Measurements from ENCODE around the gene GCLC. TPM values are rescaled to one million over a fixed set of nuclear protein-coding genes. Genes with fewer than 3 reads are reported as not detected.

Gene GCLC
- polyA plus RNA-seq, 4 donors: 19.4 to 25.5 (median 23.9) TPM

DNA sequence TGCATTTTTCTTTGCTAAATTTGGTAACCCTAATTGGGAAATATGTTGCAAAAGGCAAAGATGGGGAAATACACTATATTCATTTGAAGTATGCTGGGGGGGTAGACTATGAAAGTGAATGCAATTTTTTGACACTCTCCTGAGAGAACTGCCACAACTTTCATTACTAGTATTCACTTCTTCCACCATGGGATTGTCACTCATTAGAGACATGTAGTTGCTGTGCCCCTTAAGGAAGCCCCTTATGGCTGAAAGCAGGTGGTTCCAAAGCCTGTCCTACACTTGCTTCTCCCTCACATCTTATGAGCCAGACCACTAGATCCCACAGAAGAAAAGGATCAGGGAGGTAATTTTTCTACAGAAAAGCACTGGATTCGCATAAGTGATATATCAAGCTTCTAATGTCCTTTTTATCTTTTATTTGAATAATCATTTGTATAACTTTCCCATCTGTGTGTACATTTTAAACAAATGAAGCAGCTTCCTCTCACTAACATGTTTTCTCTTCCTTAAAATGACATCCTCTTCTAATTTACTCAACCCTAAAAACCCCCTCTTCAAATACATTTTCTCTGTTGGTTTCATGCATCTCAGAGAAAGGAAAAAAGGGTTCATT is 83.8 kb downstream of the GCLC start:
- no peak for DNase-seq (ENCODE audit: low read depth in 4 of 4, low spot score in 3 of 4)

DNA sequence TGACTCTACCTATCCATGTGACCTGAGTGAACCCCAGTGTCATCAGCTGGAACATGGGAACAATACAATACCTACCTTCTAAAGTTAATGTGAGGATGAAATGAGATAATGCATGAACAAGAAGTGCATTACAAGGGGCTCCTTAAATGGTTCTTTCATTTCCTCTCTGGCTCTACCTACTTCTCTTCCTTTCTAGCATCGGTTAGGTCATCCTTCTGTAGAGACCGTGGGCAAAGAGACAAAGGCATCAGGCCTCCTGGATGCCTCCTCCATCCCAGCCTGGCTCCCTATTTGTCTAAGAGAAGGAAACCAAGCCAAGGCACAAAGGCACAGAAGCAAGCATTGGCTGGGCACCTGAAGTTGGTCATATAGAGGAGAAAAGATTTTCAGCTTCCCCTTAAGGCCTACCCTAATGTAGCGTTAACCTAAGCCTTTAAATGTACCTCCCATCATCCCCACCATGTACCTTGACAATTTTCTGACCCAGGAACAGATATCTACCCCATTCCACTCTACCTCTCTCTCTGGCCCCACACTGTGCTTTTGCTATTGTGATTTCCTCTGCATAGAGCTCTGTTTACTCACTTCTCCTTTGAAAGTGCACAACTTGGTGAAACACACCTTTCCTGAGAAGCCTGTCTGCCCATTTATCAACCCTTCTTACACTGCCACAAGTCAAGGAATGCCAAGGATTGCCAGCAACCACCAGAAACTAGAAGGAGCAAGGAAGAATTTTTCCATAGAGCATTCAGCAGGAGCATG is 86.6 kb downstream of the GCLC start:
- DNase-seq (ENCODE audit: low read depth in 4 of 4, low spot score in 3 of 4): no peak

GRCh38 chr6:53456809-53457208 is 88.1 kb downstream of the GCLC start:
- DNase-seq (ENCODE audit: low read depth in 4 of 4, low spot score in 3 of 4): no peak

- DNase-seq (ENCODE audit: low read depth in 4 of 4, low spot score in 3 of 4): no peak
Measured at GRCh38 chr6:53455678-53456077, 89.2 kb downstream of the GCLC start.

DNA sequence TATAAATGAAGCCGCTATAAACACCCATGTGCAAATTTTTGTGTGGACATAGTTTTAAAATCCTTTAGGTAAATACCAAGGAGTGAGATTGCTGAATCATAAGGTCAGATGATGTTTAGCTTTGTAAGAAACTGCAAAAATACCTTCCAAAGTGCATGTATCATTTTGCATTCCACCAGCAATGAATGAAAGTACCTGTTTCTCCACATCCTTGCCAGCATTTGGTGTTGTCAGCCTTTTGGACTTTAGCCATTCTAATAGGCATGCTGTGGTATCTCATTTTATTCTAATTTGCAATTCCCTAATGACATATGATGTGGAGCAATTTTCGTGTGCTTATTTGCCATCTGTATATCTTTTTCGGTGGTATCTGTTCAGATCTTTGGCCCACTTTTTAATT is 93.7 kb downstream of the GCLC start:
- no peak for DNase-seq (ENCODE audit: low read depth in 4 of 4, low spot score in 3 of 4)

DNA sequence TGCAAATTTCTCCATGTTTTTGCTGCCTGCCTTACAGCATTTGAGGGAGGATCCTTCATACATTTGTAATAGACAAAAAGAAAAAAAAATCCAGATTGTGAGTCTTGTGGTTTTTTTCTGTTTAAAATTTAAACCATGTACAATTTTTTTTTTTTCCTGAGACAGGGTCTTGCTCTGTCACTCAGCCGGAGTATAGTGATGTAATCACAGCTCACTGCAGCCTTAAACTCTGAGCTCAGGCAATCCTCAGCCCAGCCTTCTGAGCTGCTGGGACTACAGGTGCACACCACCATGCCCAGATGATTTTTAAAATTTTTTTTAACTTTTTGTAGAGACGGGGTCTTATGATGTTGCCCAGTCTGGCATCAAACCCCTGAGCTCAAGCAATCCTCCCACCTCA is 97.0 kb downstream of the GCLC start:
- DNase-seq (ENCODE audit: low read depth in 4 of 4, low spot score in 3 of 4): no peak

Other genes with a start within 250 kb of the GCLC start
- gene ELOVL5, start 196.2 kb downstream of the GCLC start, polyA plus RNA-seq (ENCODE audit: insufficient read length in 4 of 4): 10 to 100 TPM; 73.9 to 95.5 (median 84.3) TPM
- 1 to 10 TPM; 1.5 to 3.8 (median 2.6) TPM for gene KLHL31, start 120.7 kb upstream of the GCLC start, polyA plus RNA-seq (ENCODE audit: insufficient read length in 4 of 4)
- gene LRRC1, start 249.9 kb upstream of the GCLC start, polyA plus RNA-seq (ENCODE audit: insufficient read length in 4 of 4): 10 to 100 TPM in 3 of 4 donors, 1 to 10 TPM in 1; 8.3 to 31.6 (median 29.9) TPM

Data from left renal pelvis (tissue), 4 donors.